HG02798 (cell line): ENCODE measurements around the gene ARL17B.
"Not testable (repeated sequence)": the region's sequence is repeated elsewhere in the genome, so short reads cannot be mapped to it uniquely, and the experiment has no call there.

Source experiments
- ATAC-seq: cut with Tn5 transposase; IDR thresholded peaks from one replicate; pipeline ENCODE4 v1.9.1; 2021; ENCODE audit warnings: mild to moderate bottlenecking; ENCODE audit not compliant: unreplicated experiment, poor library complexity

ARL17B gene

GRCh38 chr17:46254215-46254614, 107.4 kb downstream of the ARL17B start:
- not testable (repeated sequence) for ATAC-seq

GRCh38 chr17:46253722-46254121, 107.8 kb downstream of the ARL17B start:
- peak; percentile 64 for ATAC-seq

GRCh38 chr17:46252804-46253203, 108.8 kb downstream of the ARL17B start:
- ATAC-seq: not testable (repeated sequence)

GRCh38 chr17:46249153-46249552, 112.4 kb downstream of the ARL17B start:
- not testable (repeated sequence) for ATAC-seq

GRCh38 chr17:46244949-46245768, 116.4 kb downstream of the ARL17B start:
- ATAC-seq: not testable (repeated sequence)

GRCh38 chr17:46244339-46244913, 117.1 kb downstream of the ARL17B start:
- not testable (repeated sequence) for ATAC-seq

GRCh38 chr17:46243928-46244327, 117.6 kb downstream of the ARL17B start:
- ATAC-seq: not testable (repeated sequence)

- not testable (repeated sequence) for ATAC-seq
Observed at GRCh38 chr17:46243505-46243904, 118.1 kb downstream of the ARL17B start.

GRCh38 chr17:46231359-46231758, 130.2 kb downstream of the ARL17B start:
- ATAC-seq: not testable (repeated sequence)

GRCh38 chr17:46225274-46225794, 136.2 kb downstream of the ARL17B start:
- ATAC-seq: peak; percentile 99

- ATAC-seq: peak; percentile 45
Observed at GRCh38 chr17:46224864-46225263, 136.7 kb downstream of the ARL17B start.
